Esophagus muscularis mucosa (tissue), 4 donors: ENCODE data around the gene PTPN12. TPM values are rescaled to one million over a fixed set of nuclear protein-coding genes. Genes with fewer than 3 reads are reported as not detected.
A peak's percentile ranks its signal among the peaks of the same experiment; 100 is the strongest.
"Not testable (repeated sequence)": the region's sequence is repeated elsewhere in the genome, so short reads cannot be mapped to it uniquely, and the experiment has no call there.

Experiments
- DNase-seq: peaks from one replicate; pipeline ENCODE4 v3.0.0-alpha.2; 2017; ENCODE audit errors: extremely low spot score
- H3K27ac ChIP-seq, 4 donors: fragments of 200-600 bp; sonication (generic); replicated peaks in 1 of 4; 1 replicate in 3 of 4; 2 replicates in 1 of 4; pipeline ENCODE4 v1.5.1; 2016 to 2019; ENCODE audit warnings: mild to moderate bottlenecking in 1 of 4
- H3K27me3 ChIP-seq, 4 donors: fragments of 200-600 bp; sonication (generic); one replicate each; pipeline versions ENCODE4 v1.5.1 to v1.6.0; 2016 to 2019
- H3K36me3 ChIP-seq, 4 donors: fragments of 200-600 bp; sonication (generic); one replicate each; pipeline ENCODE4 v1.5.1; 2016 to 2019
- H3K4me1 ChIP-seq, 4 donors: fragments of 200-600 bp; sonication (generic); one replicate each; pipeline ENCODE4 v1.5.1; 2016 to 2019
- H3K4me3 ChIP-seq, 4 donors: fragments of 200-600 bp; sonication (generic); 1 replicate in 2 of 4; 2 replicates in 2 of 4; pipeline ENCODE4 v1.5.1; 2016 to 2019; ENCODE audit warnings: mild to moderate bottlenecking in 4 of 4, moderate library complexity in 1 of 4
- H3K9me3 ChIP-seq, 4 donors: fragments of 200-600 bp; sonication (generic); 1 replicate in 3 of 4; 2 replicates in 1 of 4; pipeline ENCODE4 v1.5.1; 2016 to 2019
- EP300 ChIP-seq: sonication (generic); formaldehyde crosslinking; IDR thresholded peaks from one replicate; pipeline ENCODE4 v1.6.1; 2017; ENCODE audit warnings: antibody characterized with exemption
- POLR2A ChIP-seq: fragments of 450-650 bp; IDR thresholded peaks from one replicate; pipeline ENCODE4 v1.6.1; 2017; ENCODE audit warnings: antibody characterized with exemption, moderate library complexity, mild to moderate bottlenecking, low read depth
- POLR2AphosphoS5 ChIP-seq, 2 donors: sonication (generic); formaldehyde crosslinking; IDR thresholded peaks; one replicate each; pipeline ENCODE4 v1.6.1; 2017; ENCODE audit warnings: antibody characterized with exemption in 2 of 2
- WGBS: methylation state at CpG from one replicate; pipeline ENCODE4 v1.1.5; 2018; 5-methylcytosine and 5-hydroxymethylcytosine counted together
- intact Hi-C: fragments of 100-400 bp; cut with DNase I; formaldehyde crosslinking; loops from one replicate; pipeline ENCODE4 v1.15.1; 2023
- total RNA-seq, 4 donors: library from RNA; depleted of rRNA; stranded (reverse); fragments of >200 nt; gene quantifications; one replicate each; pipeline versions ENCODE4 v1.1.0 to v1.2.1, GENCODE V29; 2016
- TF ChIP-seq, protein P1 (sequence below), 3 experiments: fragments of 200-600 bp in 2 of 3; fragments of 450-650 bp in 1 of 3; sonication (generic) in 2 of 3; IDR thresholded peaks; one replicate each; pipeline ENCODE4 v1.5.1; 2017 to 2019; ENCODE audit warnings: antibody characterized with exemption in 3 of 3, mild to moderate bottlenecking in 2 of 3, moderate library complexity in 1 of 3

The PTPN12 gene
- total RNA-seq, 4 donors from 2014 or later: 89.1 to 126 (median 98.4) TPM

DNA sequence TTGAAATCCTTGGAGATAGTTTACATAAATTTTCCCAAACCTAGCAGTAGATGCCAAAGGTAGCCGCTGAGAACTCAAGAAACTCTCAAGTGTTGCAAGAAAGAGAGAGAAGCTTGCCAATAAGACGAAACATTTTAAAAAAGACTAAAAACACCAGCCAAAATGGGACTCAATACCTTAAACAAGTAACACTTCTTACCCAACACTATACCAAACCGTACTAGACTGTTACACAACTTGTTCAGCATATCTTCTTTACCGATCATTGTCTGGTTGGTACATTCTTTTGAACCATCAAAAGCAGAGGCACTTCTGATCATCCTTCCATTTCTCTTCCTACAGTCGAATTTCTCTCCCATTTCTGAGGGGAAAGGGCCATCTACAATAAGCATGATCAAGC is 4.8 kb upstream of the PTPN12 start:
- H3K4me3 ChIP-seq: no peak overlapping the region
- no peaks in the 10 kb centered on the region for H3K9me3 ChIP-seq
- intact Hi-C loops: loop anchor here (10.0 kb wide), 2 partner anchors 87 to 263 kb away; partner anchors contain the start of genes PHTF2 and TMEM60
- no peaks in the 10 kb centered on the region for H3K36me3 ChIP-seq
- 76% methylated on average over 5 of the region's 5 CpGs for WGBS
- no peaks in the 10 kb centered on the region for H3K27me3 ChIP-seq
- H3K27ac ChIP-seq: no peak overlapping the region
- TF ChIP-seq POLR2AphosphoS5 (IDR thresholded peaks at IDR 0.05): no peak
- DNase-seq: no peak
- peaks cover 5 to 10% (median 7%) of the 10 kb centered on the region in 4 donors for H3K4me1 ChIP-seq

DNA sequence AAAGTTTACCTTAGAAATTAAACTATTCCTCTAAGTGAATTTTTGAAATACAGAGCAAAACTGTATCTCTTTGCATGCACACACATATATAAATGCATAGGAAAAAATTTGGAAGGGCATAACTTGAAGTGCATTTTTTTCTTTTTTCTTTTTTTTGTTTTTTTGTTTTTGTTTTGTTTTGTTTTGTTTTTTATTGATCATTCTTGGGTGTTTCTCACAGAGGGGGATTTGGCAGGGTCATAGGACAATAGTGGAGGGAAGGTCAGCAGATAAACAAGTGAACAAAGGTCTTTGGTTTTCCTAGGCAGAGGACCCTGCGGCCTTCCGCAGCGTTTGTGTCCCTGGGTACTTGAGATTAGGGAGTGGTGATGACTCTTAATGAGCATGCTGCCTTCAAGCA is 4.4 kb upstream of the PTPN12 start:
- intact Hi-C loops: loop anchor here (10.0 kb wide), 2 partner anchors 88 to 262 kb away; partner anchors contain the start of genes PHTF2 and TMEM60
- 79% methylated on average over 3 of the region's 3 CpGs for WGBS
- not testable (repeated sequence) for H3K9me3 ChIP-seq, DNase-seq, H3K4me3 ChIP-seq, H3K4me1 ChIP-seq, H3K36me3 ChIP-seq, H3K27ac ChIP-seq, H3K27me3 ChIP-seq

DNA sequence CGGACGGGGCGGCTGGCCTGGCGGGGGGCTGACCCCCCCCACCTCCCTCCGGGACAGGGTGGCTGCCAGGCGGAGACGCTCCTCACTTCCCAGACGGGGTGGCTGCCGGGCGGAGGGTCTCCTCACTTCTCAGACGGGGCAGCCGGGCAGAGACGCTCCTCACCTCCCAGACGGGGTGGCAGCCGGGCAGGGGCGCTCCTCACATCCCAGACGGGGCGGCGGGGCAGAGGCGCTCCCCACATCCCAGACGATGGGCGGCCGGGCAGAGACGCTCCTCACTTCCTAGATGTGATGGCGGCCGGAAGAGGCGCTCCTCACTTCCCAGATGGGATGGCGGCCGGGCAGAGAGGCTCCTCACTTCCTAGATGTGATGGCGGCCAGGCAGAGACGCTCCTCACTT is 3.0 kb upstream of the PTPN12 start:
- H3K9me3 ChIP-seq, H3K36me3 ChIP-seq, H3K27me3 ChIP-seq, H3K4me3 ChIP-seq, DNase-seq, H3K27ac ChIP-seq: not testable (repeated sequence)
- intact Hi-C loops: loop anchor here (10.0 kb wide), 2 partner anchors 89 to 261 kb away; partner anchors contain the start of genes PHTF2 and TMEM60
- H3K4me1 ChIP-seq: peaks cover 7 to 10% (median 9%) of the 10 kb centered on the region in 4 donors
- WGBS: 88% methylated on average over 6 of the region's 31 CpGs

DNA sequence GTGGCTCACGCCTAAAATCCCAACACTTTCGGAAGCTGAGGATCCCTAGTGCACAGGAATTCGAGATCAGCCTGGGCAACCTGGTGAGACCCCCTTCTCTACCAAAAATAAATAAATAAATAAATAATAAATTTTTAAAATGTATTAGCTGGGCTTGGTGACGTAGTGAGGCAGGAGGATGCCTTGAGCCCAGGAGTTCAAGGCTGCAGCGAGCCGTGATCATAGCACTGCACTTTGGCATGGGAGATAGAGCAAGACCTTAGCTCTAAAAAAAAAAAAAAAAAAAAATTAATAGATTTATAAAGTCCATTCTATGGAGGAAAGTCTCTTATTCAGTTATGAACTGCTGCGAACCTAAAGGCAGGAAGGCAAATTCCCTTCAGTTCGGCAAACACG is 1.1 kb upstream of the PTPN12 start:
- intact Hi-C loops: loop anchor here (5.0 to 10.0 kb wide), 3 partner anchors 91 to 339 kb away; partner anchors contain the start of genes FGL2, PHTF2 and TMEM60

DNA sequence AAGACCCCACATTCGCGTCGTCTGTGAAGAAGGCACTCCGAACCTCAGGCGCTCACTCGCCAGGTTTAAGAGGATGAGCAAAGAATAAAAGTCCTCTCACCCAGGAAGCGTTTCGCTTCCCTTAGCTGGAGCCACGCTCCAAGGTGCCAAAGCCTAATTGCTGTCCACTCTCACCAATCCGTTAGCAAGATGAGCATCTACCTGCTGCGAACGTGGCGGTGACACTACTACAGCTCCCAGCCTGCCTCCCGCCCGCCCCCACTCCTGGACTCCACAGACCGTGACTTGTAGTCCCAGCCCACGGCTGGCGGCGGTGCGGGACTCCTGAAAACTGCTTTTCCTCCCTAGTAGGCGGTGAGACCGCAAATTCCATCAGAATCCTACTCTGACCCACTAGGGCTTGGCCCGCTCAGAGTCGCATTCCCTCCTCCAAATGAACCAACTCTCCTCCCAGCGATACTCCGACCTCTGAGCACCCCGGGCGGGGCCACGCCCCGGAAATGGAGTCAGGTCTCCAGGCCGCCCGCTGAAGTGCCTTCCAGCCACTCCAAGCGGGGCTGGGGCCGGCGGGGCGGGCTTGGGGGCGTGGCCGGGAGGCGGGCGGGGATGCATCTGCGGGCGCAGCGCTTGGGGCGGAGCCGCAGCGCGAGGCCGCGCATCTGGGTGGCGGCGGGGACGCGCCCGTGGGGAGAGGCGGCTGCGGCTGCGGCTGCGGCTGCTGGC is 521 bp upstream of the PTPN12 start:
- Histone ChIP-seq H3K27me3 (no peaks in the 10 kb centered on the region), H3K4me1 (peaks cover 24 to 36% (median 35%) of the 10 kb centered on the region in 4 donors), H3K4me3 (peak overlapping the region; percentile 89 to 100 (median 100)), H3K9me3 (no peaks in the 10 kb centered on the region), H3K36me3 (no peaks in the 10 kb centered on the region), H3K27ac (peak overlapping the region; percentile 95 to 100 (median 98))
- intact Hi-C loops: loop anchor here (5.0 to 10.0 kb wide), 3 partner anchors 92 to 339 kb away; partner anchors contain the start of genes FGL2, PHTF2 and TMEM60
- WGBS: under 1% methylated on average over 27 of the region's 58 CpGs
- TF ChIP-seq, protein P1, sequence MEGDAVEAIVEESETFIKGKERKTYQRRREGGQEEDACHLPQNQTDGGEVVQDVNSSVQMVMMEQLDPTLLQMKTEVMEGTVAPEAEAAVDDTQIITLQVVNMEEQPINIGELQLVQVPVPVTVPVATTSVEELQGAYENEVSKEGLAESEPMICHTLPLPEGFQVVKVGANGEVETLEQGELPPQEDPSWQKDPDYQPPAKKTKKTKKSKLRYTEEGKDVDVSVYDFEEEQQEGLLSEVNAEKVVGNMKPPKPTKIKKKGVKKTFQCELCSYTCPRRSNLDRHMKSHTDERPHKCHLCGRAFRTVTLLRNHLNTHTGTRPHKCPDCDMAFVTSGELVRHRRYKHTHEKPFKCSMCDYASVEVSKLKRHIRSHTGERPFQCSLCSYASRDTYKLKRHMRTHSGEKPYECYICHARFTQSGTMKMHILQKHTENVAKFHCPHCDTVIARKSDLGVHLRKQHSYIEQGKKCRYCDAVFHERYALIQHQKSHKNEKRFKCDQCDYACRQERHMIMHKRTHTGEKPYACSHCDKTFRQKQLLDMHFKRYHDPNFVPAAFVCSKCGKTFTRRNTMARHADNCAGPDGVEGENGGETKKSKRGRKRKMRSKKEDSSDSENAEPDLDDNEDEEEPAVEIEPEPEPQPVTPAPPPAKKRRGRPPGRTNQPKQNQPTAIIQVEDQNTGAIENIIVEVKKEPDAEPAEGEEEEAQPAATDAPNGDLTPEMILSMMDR (IDR thresholded peaks at IDR 0.05): no peak
- TF ChIP-seq POLR2A: peak; percentile 78
- TF ChIP-seq EP300: no peak
- TF ChIP-seq POLR2AphosphoS5 (IDR thresholded peaks at IDR 0.05): peak; percentile 99
- peak; percentile 99 for DNase-seq

More for the DNA sequence above, 1.1 kb upstream of the PTPN12 start:
- Histone ChIP-seq H3K4me3 (peak overlapping the region; percentile 89 to 100 (median 100)), H3K27ac (peak overlapping the region; percentile 95 to 100 (median 98)), H3K27me3 (no peaks in the 10 kb centered on the region), H3K36me3 (no peaks in the 10 kb centered on the region), H3K4me1 (peaks cover 21 to 30% (median 29%) of the 10 kb centered on the region in 4 donors), H3K9me3 (no peaks in the 10 kb centered on the region)
- WGBS: 34% methylated on average over 9 of the region's 9 CpGs
- TF ChIP-seq POLR2A (no peak), EP300 (no peak), POLR2AphosphoS5 (IDR thresholded peaks at IDR 0.05) (no peak)
- TF ChIP-seq, protein P1 (IDR thresholded peaks at IDR 0.05): no peak
- no peak for DNase-seq

DNA sequence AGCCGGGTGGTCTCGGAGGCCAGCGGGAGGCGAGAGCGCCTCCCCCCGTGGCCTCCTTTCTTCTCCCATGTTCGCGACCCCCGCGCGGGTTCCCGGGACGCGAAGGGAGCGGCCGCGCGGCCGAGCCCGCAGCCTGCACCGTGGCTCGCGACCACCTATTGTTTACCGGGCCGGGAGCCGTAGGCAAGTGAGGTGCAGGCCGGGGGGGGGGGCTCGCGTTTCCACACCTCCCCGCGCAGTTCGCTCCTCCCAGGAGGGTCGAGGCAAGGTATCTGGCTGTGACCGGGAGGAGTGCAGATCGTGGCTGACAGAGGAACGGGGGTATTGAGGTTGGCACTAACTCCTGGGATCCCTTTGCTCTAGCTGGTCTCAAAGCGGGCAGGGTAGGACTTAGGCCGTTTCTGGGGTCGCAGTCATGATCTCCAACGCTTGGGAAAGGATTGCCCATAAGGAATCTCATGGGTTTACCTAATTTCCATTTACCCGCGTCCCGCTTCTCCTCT is 734 bp downstream of the PTPN12 start:
- intact Hi-C loops: loop anchor here (5.0 to 10.0 kb wide), 3 partner anchors 93 to 341 kb away; partner anchors contain the start of genes FGL2, PHTF2 and TMEM60
- no peaks in the 10 kb centered on the region for H3K36me3 ChIP-seq
- H3K4me1 ChIP-seq: peaks cover 37 to 48% (median 47%) of the 10 kb centered on the region in 4 donors
- no peak for TF ChIP-seq POLR2A
- TF ChIP-seq EP300: no peak
- TF ChIP-seq POLR2AphosphoS5 (IDR thresholded peaks at IDR 0.05): no peak
- TF ChIP-seq, protein P1 (IDR thresholded peaks at IDR 0.05): no peak
- 0% methylated on average over 7 of the region's 43 CpGs for WGBS
- peak overlapping the region; percentile 89 to 100 (median 100) for H3K4me3 ChIP-seq
- no peaks in the 10 kb centered on the region for H3K9me3 ChIP-seq
- H3K27ac ChIP-seq: peak overlapping the region; percentile 95 to 100 (median 98)
- no peak for DNase-seq
- no peaks in the 10 kb centered on the region for H3K27me3 ChIP-seq
